Mesenchymal stem cell (in vitro differentiated cells and primary cell): ENCODE measurements around the gene FAM120C.

Experiments used
- DNase-seq: peaks from one replicate; pipeline ENCODE4 v3.0.0-alpha.2; 2013
- H2AFZ ChIP-seq: one replicate; pipeline ENCODE4 v1.6.1; 2013; ENCODE audit warnings: low read depth, mild to moderate bottlenecking, control low read depth, inconsistent platforms, low read length, moderate library complexity
- H2AK5ac ChIP-seq: 2 replicates; pipeline ENCODE4 v1.6.1; 2013; ENCODE audit warnings: low read length, moderate library complexity, mild to moderate bottlenecking, inconsistent platforms; ENCODE audit not compliant: severe bottlenecking
- H2BK120ac ChIP-seq: one replicate; pipeline ENCODE4 v1.6.1; 2013; ENCODE audit warnings: low read depth, mild to moderate bottlenecking, inconsistent platforms, low read length, moderate library complexity
- H2BK12ac ChIP-seq, 2 experiments: one replicate each; pipeline ENCODE4 v1.6.1; 2013; ENCODE audit warnings: inconsistent platforms in 2 of 2, low read length in 2 of 2, mild to moderate bottlenecking in 2 of 2, moderate library complexity in 2 of 2, control low read depth in 1 of 2
- H2BK15ac ChIP-seq: one replicate; pipeline ENCODE4 v1.6.1; 2013; ENCODE audit warnings: mild to moderate bottlenecking, low read depth, inconsistent platforms; ENCODE audit not compliant: poor library complexity, severe bottlenecking
- H2BK5ac ChIP-seq: 2 replicates; pipeline ENCODE4 v1.6.1; 2013; ENCODE audit warnings: low read depth, mild to moderate bottlenecking, low read length, control low read depth, inconsistent platforms; ENCODE audit not compliant: poor library complexity, severe bottlenecking
- H3K14ac ChIP-seq, 2 experiments: one replicate each; pipeline ENCODE4 v1.6.1; 2013; ENCODE audit warnings: inconsistent platforms in 2 of 2, low read length in 2 of 2, control low read depth in 1 of 2, mild to moderate bottlenecking in 1 of 2, moderate library complexity in 1 of 2
- H3K18ac ChIP-seq, 2 experiments: one replicate each; pipeline ENCODE4 v1.6.1; 2013; ENCODE audit warnings: inconsistent platforms in 2 of 2, low read length in 2 of 2, control low read depth in 1 of 2, low read depth in 1 of 2, mild to moderate bottlenecking in 1 of 2
- H3K23ac ChIP-seq, 2 experiments: one replicate each; pipeline ENCODE4 v1.6.1; 2013; ENCODE audit warnings: inconsistent platforms in 2 of 2, low read length in 2 of 2, mild to moderate bottlenecking in 2 of 2, moderate library complexity in 2 of 2, control low read depth in 1 of 2
- H3K27ac ChIP-seq: 2 replicates; pipeline ENCODE4 v1.5.1; 2013; ENCODE audit warnings: mild to moderate bottlenecking, moderate library complexity, low read length, control low read depth, inconsistent platforms; ENCODE audit not compliant: poor library complexity, severe bottlenecking
- H3K27me3 ChIP-seq, 2 experiments: 2 replicates each; pipeline versions ENCODE4 v1.6.1 to v1.7.0; 2013; ENCODE audit warnings: low read length in 2 of 2, mild to moderate bottlenecking in 2 of 2, moderate library complexity in 2 of 2, control low read depth in 1 of 2, inconsistent platforms in 1 of 2; ENCODE audit not compliant: control insufficient read depth in 1 of 2, insufficient read depth in 1 of 2
- H3K36me3 ChIP-seq, 2 experiments: 2 replicates each; pipeline versions ENCODE4 v1.6.1 to v1.7.0; 2013; ENCODE audit warnings: low read length in 2 of 2, control low read depth in 1 of 2, inconsistent platforms in 1 of 2, low read depth in 1 of 2, mild to moderate bottlenecking in 1 of 2; ENCODE audit not compliant: insufficient read depth in 2 of 2, control insufficient read depth in 1 of 2
- H3K4ac ChIP-seq, 2 experiments: one replicate each; pipeline ENCODE4 v1.6.1; 2013; ENCODE audit warnings: inconsistent platforms in 2 of 2, low read length in 2 of 2, mild to moderate bottlenecking in 2 of 2, moderate library complexity in 2 of 2, control low read depth in 1 of 2, low read depth in 1 of 2
- H3K4me1 ChIP-seq: 2 replicates; pipeline ENCODE4 v1.6.1; 2013; ENCODE audit warnings: low read depth, low read length, control low read depth; ENCODE audit not compliant: control insufficient read depth, insufficient read depth
- H3K4me2 ChIP-seq: 2 replicates; pipeline ENCODE4 v1.6.1; 2013; ENCODE audit warnings: low read length, mild to moderate bottlenecking, inconsistent platforms; ENCODE audit not compliant: poor library complexity, severe bottlenecking
- H3K4me3 ChIP-seq, 2 experiments: 2 replicates each; pipeline versions ENCODE4 v1.5.1 to v1.7.0; 2013; ENCODE audit warnings: low read length in 2 of 2, mild to moderate bottlenecking in 2 of 2, control low read depth in 1 of 2, low read depth in 1 of 2; ENCODE audit not compliant: insufficient read depth in 1 of 2
- H3K79me1 ChIP-seq: replicated peaks from 2 replicates; pipeline ENCODE4 v1.6.1; 2013; ENCODE audit warnings: mild to moderate bottlenecking, control low read depth, low read length, inconsistent platforms; ENCODE audit not compliant: poor library complexity, severe bottlenecking
- H3K9ac ChIP-seq: 2 replicates; pipeline ENCODE4 v1.7.0; 2013; ENCODE audit warnings: mild to moderate bottlenecking, low read length, moderate library complexity
- H3K9me3 ChIP-seq: 2 replicates; pipeline ENCODE4 v1.7.0; 2013; ENCODE audit warnings: mild to moderate bottlenecking, low read length; ENCODE audit not compliant: control insufficient read depth
- H4K8ac ChIP-seq: one replicate; pipeline ENCODE4 v1.6.1; 2013; ENCODE audit warnings: inconsistent platforms, mild to moderate bottlenecking, low read length, moderate library complexity
- H4K91ac ChIP-seq: one replicate; pipeline ENCODE4 v1.6.1; 2013; ENCODE audit warnings: mild to moderate bottlenecking, low read length, inconsistent platforms
- WGBS: methylation state at CpG from one replicate; pipeline ENCODE4 v1.1.7; 2013; ENCODE audit warnings: mixed read lengths; 5-methylcytosine and 5-hydroxymethylcytosine counted together

Gene FAM120C

DNA sequence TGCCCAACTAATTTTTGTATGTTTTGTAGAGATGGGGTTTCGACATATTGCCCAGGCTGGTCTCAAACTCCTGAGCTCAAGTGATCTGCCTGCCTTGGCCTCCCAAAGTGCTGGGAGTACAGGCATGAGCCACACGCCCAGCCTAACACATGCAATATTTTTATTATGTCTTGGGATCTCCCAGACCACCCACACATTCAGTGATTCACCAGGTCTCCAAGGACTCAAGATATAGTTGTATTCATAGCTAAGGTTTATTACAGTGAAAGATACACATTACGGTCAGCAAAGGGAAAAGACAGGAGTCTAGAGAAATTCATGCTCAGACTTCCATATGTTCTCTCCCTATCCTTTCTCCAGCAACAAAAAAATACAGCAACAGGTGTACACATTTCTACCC is 25.5 kb upstream of the FAM120C start:
- no peaks in the 10 kb centered on the region for H3K9me3 ChIP-seq
- H3K4ac ChIP-seq = no peak overlapping the region
- no peak overlapping the region for H3K18ac ChIP-seq
- no peak overlapping the region for H2AFZ ChIP-seq
- H3K14ac ChIP-seq = no peak overlapping the region
- H2BK12ac ChIP-seq = no peak overlapping the region
- no peak overlapping the region for H3K9ac ChIP-seq
- H2AK5ac ChIP-seq = no peak overlapping the region
- no peak overlapping the region for H3K27ac ChIP-seq
- peaks cover 0 to 6% of the 10 kb centered on the region in 2 experiments for H3K27me3 ChIP-seq
- H3K4me3 ChIP-seq = no peak overlapping the region
- no peak overlapping the region for H2BK5ac ChIP-seq
- no peaks in the 10 kb centered on the region for H3K36me3 ChIP-seq
- WGBS = 80% methylated on average over 1 of the region's 3 CpGs
- no peak overlapping the region for H2BK15ac ChIP-seq
- no peak overlapping the region for H3K23ac ChIP-seq
- no peaks in the 10 kb centered on the region for H3K79me1 ChIP-seq
- H2BK120ac ChIP-seq = no peak overlapping the region
- H4K8ac ChIP-seq = no peak overlapping the region
- H4K91ac ChIP-seq = no peak overlapping the region
- H3K4me1 ChIP-seq = no peaks in the 10 kb centered on the region
- H3K4me2 ChIP-seq = no peak overlapping the region
- no peak for DNase-seq

DNA sequence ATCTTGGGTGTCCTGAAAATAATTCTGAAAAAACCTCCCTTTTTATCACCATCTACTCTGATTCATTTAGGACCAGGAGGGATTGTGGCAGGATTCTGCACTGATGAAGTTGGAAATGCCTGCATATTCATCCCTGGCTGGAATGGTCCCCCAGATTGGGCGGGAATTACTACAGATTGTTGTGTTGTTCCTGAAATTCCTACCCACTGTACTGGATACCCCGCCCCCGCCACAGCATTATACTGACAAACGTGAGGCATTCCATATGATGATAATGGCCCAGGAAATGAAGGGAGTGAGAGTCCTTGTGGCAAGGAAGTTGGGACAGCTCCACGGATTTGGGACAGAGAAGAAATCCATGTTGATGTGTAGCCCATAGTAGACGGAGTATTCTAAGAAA is 15.2 kb upstream of the FAM120C start:
- 50% methylated on average over 2 of the region's 6 CpGs for WGBS

DNA sequence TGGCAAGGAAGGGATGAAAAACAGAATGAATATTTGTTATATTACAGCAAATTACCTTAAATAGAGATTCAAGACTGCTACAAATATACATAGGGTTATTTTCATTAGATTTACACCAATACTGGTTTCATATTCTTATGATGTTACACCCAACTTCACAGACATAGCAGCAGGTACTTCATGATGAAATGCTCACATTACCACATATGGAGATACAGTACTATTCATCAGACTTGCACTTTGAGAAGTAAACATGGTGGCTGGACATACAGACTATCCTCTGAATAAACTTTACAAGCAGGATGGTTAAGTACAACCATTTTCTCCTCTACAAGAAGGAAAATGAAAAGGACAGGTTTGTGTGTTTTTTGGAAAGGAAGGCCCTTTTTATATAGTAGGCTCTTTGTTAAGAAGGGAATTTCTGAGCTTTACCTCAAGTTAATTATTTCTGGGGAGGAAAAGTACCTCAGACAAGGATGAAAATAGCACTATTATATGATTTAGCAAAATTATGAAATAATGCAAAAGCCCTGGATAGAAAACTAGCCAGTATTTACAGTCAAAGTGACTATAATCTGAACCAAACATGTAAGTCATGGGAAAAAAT is 12.0 kb upstream of the FAM120C start:
- H2BK12ac ChIP-seq = no peak overlapping the region
- no peak overlapping the region for H3K23ac ChIP-seq
- no peak overlapping the region for H2BK15ac ChIP-seq
- H3K79me1 ChIP-seq = no peaks in the 10 kb centered on the region
- H3K14ac ChIP-seq = no peak overlapping the region
- H3K4me3 ChIP-seq = no peak overlapping the region
- H4K91ac ChIP-seq = no peak overlapping the region
- H3K4ac ChIP-seq = no peak overlapping the region
- no peak overlapping the region for H3K27ac ChIP-seq
- peaks cover 0 to 19% of the 10 kb centered on the region in 2 experiments for H3K27me3 ChIP-seq
- DNase-seq = no peak
- no peak overlapping the region for H3K18ac ChIP-seq
- H3K36me3 ChIP-seq = no peaks in the 10 kb centered on the region
- H3K9ac ChIP-seq = no peak overlapping the region
- H3K4me2 ChIP-seq = no peak overlapping the region
- H3K9me3 ChIP-seq = no peaks in the 10 kb centered on the region
- no peak overlapping the region for H2AFZ ChIP-seq
- H2AK5ac ChIP-seq = no peak overlapping the region
- H2BK120ac ChIP-seq = no peak overlapping the region
- no peak overlapping the region for H2BK5ac ChIP-seq
- H3K4me1 ChIP-seq = no peaks in the 10 kb centered on the region
- no peak overlapping the region for H4K8ac ChIP-seq

More for the DNA sequence above, 15.2 kb upstream of the FAM120C start:
- DNase-seq = no peak
- no peak overlapping the region for H3K4me2 ChIP-seq
- H3K79me1 ChIP-seq = no peaks in the 10 kb centered on the region
- no peak overlapping the region for H3K4me3 ChIP-seq
- no peak overlapping the region for H4K8ac ChIP-seq
- no peak overlapping the region for H3K4ac ChIP-seq
- no peak overlapping the region for H3K23ac ChIP-seq
- no peak overlapping the region for H2BK15ac ChIP-seq
- H3K9me3 ChIP-seq = no peaks in the 10 kb centered on the region
- no peak overlapping the region for H2BK12ac ChIP-seq
- H2AFZ ChIP-seq = no peak overlapping the region
- no peaks in the 10 kb centered on the region for H3K36me3 ChIP-seq
- no peak overlapping the region for H2AK5ac ChIP-seq
- H3K9ac ChIP-seq = no peak overlapping the region
- no peak overlapping the region for H4K91ac ChIP-seq
- H2BK5ac ChIP-seq = no peak overlapping the region
- peaks cover 0 to 10% of the 10 kb centered on the region in 2 experiments for H3K27me3 ChIP-seq
- H3K27ac ChIP-seq = no peak overlapping the region
- no peak overlapping the region for H3K14ac ChIP-seq
- no peak overlapping the region for H3K18ac ChIP-seq
- no peaks in the 10 kb centered on the region for H3K4me1 ChIP-seq
- H2BK120ac ChIP-seq = no peak overlapping the region

DNA sequence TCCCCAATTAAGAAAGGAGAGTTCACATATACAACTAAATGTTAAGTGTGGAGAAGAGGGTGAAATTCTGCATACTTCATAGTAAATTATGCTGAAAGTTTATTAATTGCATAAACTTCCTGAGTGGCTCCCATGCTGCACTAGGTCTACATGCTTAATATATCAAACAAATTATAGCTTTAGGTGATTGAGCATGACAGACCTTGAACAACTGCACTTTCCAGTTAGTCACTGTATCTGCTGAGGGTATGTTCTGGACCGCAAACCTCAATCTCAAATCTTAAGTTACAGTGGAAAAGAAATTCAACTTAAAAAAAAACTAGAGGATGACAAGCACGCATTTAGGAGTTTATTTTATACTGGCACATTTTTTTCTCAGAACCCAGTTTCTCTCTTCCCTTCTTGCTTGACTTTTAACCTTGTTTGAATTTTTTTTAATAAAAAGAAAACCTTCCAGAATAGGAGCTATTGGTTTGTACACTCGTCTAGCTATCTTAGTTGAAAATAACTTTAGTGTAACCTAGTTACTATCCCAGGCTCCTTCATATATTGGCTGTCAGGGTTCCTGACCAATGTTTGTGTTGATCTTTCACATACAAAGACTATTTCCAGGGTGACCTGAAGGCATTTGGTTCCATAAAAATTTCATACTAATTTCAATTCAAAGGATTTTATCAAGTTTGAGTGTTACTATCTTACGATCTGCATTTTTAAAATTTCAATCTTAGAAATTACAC is 10.2 kb upstream of the FAM120C start:
- no peak overlapping the region for H2BK120ac ChIP-seq
- no peak overlapping the region for H3K4me3 ChIP-seq
- H3K27ac ChIP-seq = no peak overlapping the region
- H3K4me1 ChIP-seq = no peaks in the 10 kb centered on the region
- H3K23ac ChIP-seq = no peak overlapping the region
- H2BK5ac ChIP-seq = no peak overlapping the region
- H2AFZ ChIP-seq = no peak overlapping the region
- H3K36me3 ChIP-seq = no peaks in the 10 kb centered on the region
- H2BK12ac ChIP-seq = no peak overlapping the region
- H2AK5ac ChIP-seq = no peak overlapping the region
- H3K14ac ChIP-seq = no peak overlapping the region
- no peak overlapping the region for H4K91ac ChIP-seq
- no peak overlapping the region for H4K8ac ChIP-seq
- no peaks in the 10 kb centered on the region for H3K79me1 ChIP-seq
- H2BK15ac ChIP-seq = no peak overlapping the region
- no peak overlapping the region for H3K18ac ChIP-seq
- DNase-seq = no peak
- no peaks in the 10 kb centered on the region for H3K9me3 ChIP-seq
- no peak overlapping the region for H3K4me2 ChIP-seq
- H3K9ac ChIP-seq = no peak overlapping the region
- no peak overlapping the region for H3K4ac ChIP-seq
- H3K27me3 ChIP-seq = peaks cover 0 to 17% of the 10 kb centered on the region in 2 experiments
- WGBS = 100% methylated on average over 1 of the region's 4 CpGs
